Measurements from ENCODE around the gene ENOSF1. TPM values are rescaled to one million over a fixed set of nuclear protein-coding genes. Genes with fewer than 3 reads are reported as not detected.

Gene ENOSF1
- total and polyA plus RNA-seq, 2 of the 13 experiments (the other 11 are each of a cell fraction or from before 2014, with no cell fraction given) = 37.6 to 40.1 TPM

DNA sequence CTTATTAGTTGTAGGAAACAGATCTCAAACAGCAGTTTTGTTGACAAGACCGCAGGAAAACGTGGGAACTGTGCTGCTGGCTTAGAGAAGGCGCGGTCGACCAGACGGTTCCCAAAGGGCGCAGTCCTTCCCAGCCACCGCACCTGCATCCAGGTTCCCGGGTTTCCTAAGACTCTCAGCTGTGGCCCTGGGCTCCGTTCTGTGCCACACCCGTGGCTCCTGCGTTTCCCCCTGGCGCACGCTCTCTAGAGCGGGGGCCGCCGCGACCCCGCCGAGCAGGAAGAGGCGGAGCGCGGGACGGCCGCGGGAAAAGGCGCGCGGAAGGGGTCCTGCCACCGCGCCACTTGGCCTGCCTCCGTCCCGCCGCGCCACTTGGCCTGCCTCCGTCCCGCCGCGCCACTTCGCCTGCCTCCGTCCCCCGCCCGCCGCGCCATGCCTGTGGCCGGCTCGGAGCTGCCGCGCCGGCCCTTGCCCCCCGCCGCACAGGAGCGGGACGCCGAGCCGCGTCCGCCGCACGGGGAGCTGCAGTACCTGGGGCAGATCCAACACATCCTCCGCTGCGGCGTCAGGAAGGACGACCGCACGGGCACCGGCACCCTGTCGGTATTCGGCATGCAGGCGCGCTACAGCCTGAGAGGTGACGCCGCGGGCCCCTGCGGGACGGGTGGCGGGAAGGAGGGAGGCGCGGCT lies 55.0 kb downstream of the ENOSF1 start, which contains the start of gene TYMS (continued):
- TF ChIP-seq, protein P1, sequence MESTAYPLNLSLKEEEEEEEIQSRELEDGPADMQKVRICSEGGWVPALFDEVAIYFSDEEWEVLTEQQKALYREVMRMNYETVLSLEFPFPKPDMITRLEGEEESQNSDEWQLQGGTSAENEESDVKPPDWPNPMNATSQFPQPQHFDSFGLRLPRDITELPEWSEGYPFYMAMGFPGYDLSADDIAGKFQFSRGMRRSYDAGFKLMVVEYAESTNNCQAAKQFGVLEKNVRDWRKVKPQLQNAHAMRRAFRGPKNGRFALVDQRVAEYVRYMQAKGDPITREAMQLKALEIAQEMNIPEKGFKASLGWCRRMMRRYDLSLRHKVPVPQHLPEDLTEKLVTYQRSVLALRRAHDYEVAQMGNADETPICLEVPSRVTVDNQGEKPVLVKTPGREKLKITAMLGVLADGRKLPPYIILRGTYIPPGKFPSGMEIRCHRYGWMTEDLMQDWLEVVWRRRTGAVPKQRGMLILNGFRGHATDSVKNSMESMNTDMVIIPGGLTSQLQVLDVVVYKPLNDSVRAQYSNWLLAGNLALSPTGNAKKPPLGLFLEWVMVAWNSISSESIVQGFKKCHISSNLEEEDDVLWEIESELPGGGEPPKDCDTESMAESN (CRISPR knock-in tag; conservative IDR thresholded peaks at IDR 0.05) = peak; percentile 18; the same call in 1 of the 2 replicates
- TF ChIP-seq ZNF652 (CRISPR knock-in tag; IDR thresholded peaks at IDR 0.05; ENCODE audit: borderline replicate concordance, low read depth) = no peak
- no peak for TF ChIP-seq ONECUT2 (CRISPR knock-in tag; IDR thresholded peaks at IDR 0.05)
- no peak for TF ChIP-seq PCBP1 (IDR thresholded peaks at IDR 0.05; ENCODE audit: borderline replicate concordance, low read depth, low read length)
- no peak for TF ChIP-seq ZNF510 (CRISPR knock-in tag; IDR thresholded peaks at IDR 0.05; ENCODE audit: low read depth)
- TF ChIP-seq SNAPC2 (CRISPR knock-in tag; IDR thresholded peaks at IDR 0.05) = 0 out of 2 replicates have a peak, but pooled peaks have one; percentile 57
- no peak for TF ChIP-seq ZNF605 (CRISPR knock-in tag; IDR thresholded peaks at IDR 0.05)
- no peak; the same call in 1 of the 2 replicates for TF ChIP-seq SALL2 (CRISPR knock-in tag; IDR thresholded peaks at IDR 0.05)
- TF ChIP-seq ZNF34 (CRISPR knock-in tag; IDR thresholded peaks at IDR 0.05; ENCODE audit: borderline replicate concordance) = peak; percentile 65; the same call in 1 of the 2 replicates
- no peak for TF ChIP-seq CBX5 (CRISPR knock-in tag; IDR thresholded peaks at IDR 0.05; ENCODE audit: borderline replicate concordance)
- TF ChIP-seq SMYD3 (CRISPR knock-in tag; IDR thresholded peaks at IDR 0.05) = no peak
- TF ChIP-seq GATA4 (IDR thresholded peaks at IDR 0.05; ENCODE audit: borderline replicate concordance, low read depth) = no peak; the same call in 1 of the 2 replicates
- TF ChIP-seq ZNF816 (CRISPR knock-in tag; IDR thresholded peaks at IDR 0.05; ENCODE audit: borderline replicate concordance) = no peak
- TF ChIP-seq ZNF253 (CRISPR knock-in tag; IDR thresholded peaks at IDR 0.05; ENCODE audit: borderline replicate concordance) = no peak
- 0 out of 2 replicates have a peak, but pooled peaks have one; percentile 16 for TF ChIP-seq MTA1 (CRISPR knock-in tag; IDR thresholded peaks at IDR 0.05; ENCODE audit: borderline replicate concordance)
- TF ChIP-seq SP140L (CRISPR knock-in tag; IDR thresholded peaks at IDR 0.05; ENCODE audit: borderline replicate concordance) = no peak
- TF ChIP-seq SETDB1 (CRISPR knock-in tag; IDR thresholded peaks at IDR 0.05; ENCODE audit: borderline replicate concordance) = no peak
- no peak for TF ChIP-seq ZNF570 (CRISPR knock-in tag; IDR thresholded peaks at IDR 0.05; ENCODE audit: borderline replicate concordance)
- no peak for TF ChIP-seq PAF1 (CRISPR knock-in tag; IDR thresholded peaks at IDR 0.05)
- TF ChIP-seq, protein P2, sequence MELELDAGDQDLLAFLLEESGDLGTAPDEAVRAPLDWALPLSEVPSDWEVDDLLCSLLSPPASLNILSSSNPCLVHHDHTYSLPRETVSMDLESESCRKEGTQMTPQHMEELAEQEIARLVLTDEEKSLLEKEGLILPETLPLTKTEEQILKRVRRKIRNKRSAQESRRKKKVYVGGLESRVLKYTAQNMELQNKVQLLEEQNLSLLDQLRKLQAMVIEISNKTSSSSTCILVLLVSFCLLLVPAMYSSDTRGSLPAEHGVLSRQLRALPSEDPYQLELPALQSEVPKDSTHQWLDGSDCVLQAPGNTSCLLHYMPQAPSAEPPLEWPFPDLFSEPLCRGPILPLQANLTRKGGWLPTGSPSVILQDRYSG (CRISPR knock-in tag; IDR thresholded peaks at IDR 0.05) = no peak
- TF ChIP-seq SRSF1 (optimal IDR thresholded peaks at IDR 0.05; ENCODE audit: low read depth, low read length) = no peak
- 0 out of 2 replicates have a peak, but pooled peaks have one; percentile 22 for TF ChIP-seq ZSCAN25 (CRISPR knock-in tag; IDR thresholded peaks at IDR 0.05)
- TF ChIP-seq, protein P3, sequence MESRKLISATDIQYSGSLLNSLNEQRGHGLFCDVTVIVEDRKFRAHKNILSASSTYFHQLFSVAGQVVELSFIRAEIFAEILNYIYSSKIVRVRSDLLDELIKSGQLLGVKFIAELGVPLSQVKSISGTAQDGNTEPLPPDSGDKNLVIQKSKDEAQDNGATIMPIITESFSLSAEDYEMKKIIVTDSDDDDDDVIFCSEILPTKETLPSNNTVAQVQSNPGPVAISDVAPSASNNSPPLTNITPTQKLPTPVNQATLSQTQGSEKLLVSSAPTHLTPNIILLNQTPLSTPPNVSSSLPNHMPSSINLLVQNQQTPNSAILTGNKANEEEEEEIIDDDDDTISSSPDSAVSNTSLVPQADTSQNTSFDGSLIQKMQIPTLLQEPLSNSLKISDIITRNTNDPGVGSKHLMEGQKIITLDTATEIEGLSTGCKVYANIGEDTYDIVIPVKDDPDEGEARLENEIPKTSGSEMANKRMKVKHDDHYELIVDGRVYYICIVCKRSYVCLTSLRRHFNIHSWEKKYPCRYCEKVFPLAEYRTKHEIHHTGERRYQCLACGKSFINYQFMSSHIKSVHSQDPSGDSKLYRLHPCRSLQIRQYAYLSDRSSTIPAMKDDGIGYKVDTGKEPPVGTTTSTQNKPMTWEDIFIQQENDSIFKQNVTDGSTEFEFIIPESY (CRISPR knock-in tag; IDR thresholded peaks at IDR 0.05) = no peak
- TF ChIP-seq CEBPB (IDR thresholded peaks at IDR 0.05; ENCODE audit: borderline replicate concordance, low read depth, low read length) = no peak
- TF ChIP-seq ZFX (CRISPR knock-in tag; IDR thresholded peaks at IDR 0.05; ENCODE audit: low read depth) = peak; percentile 37; the same call in 1 of the 2 replicates
- TF ChIP-seq MAZ (IDR thresholded peaks at IDR 0.05; ENCODE audit: borderline replicate concordance, low read depth, low read length) = peak; percentile 14; the same call in 1 of the 2 replicates
- TF ChIP-seq MAZ (CRISPR knock-in tag; IDR thresholded peaks at IDR 0.05; ENCODE audit: low read depth) = peak; percentile 83

Measured in HepG2 (cell line).